H1 (cell line): Measurements from ENCODE around the gene UCN3. TPM values are rescaled to one million over a fixed set of nuclear protein-coding genes. Genes with fewer than 3 reads are reported as not detected.

Source experiments
- CTCF ChIA-PET: fragments of 300-600 bp; sonication (Branson Sonifier 250); formaldehyde crosslinking; loops from one replicate; lab custom pipeline; 2021; ENCODE audit not compliant: partially characterized antibody; lab: Charles Lee
- POLR2A ChIA-PET: fragments of 300-600 bp; sonication (Branson Sonifier 250); formaldehyde crosslinking; loops from one replicate; lab custom pipeline; 2021; ENCODE audit warnings: inconsistent platforms; ENCODE audit not compliant: partially characterized antibody; lab: Charles Lee
- DNase-seq, 2 experiments: peaks; one replicate each; pipeline versions ENCODE4 v3.0.0 to v3.0.0-alpha.2; 2010 to 2022; ENCODE audit warnings: low spot score in 2 of 2, low read depth in 1 of 2, mixed read lengths in 1 of 2
- FAIRE-seq: peaks from 2 replicates; lab custom pipeline; 2011; peaks lifted over from hg19 to GRCh38; lab: Jason Lieb, UNC
- H2AFZ ChIP-seq: 2 replicates; pipeline ENCODE4 v1.8.1; 2012; ENCODE audit warnings: low read length, inconsistent platforms
- H2AK5ac ChIP-seq: 2 replicates; pipeline ENCODE4 v1.6.1; 2013; ENCODE audit warnings: low read depth, low read length
- H2BK120ac ChIP-seq: replicated peaks from 2 replicates; pipeline ENCODE3; 2013; ENCODE audit warnings: low read depth, low read length, inconsistent platforms
- H2BK12ac ChIP-seq: 2 replicates; pipeline ENCODE4 v1.6.1; 2013; ENCODE audit warnings: low read depth, low read length
- H2BK15ac ChIP-seq: 2 replicates; pipeline ENCODE4 v1.6.1; 2013; ENCODE audit warnings: low read length
- H2BK20ac ChIP-seq: 2 replicates; pipeline ENCODE4 v1.6.1; 2013; ENCODE audit warnings: low read length
- H2BK5ac ChIP-seq: 2 replicates; pipeline ENCODE4 v1.6.1; 2013; ENCODE audit warnings: low read depth, low read length
- H3K14ac ChIP-seq: 2 replicates; pipeline ENCODE4 v1.6.1; 2013; ENCODE audit warnings: inconsistent platforms; ENCODE audit not compliant: insufficient read length
- H3K18ac ChIP-seq: 2 replicates; pipeline ENCODE4 v1.6.1; 2013; ENCODE audit warnings: low read length; ENCODE audit errors: extremely low read depth
- H3K23ac ChIP-seq: 2 replicates; pipeline ENCODE4 v1.6.1; 2013; ENCODE audit warnings: inconsistent platforms; ENCODE audit not compliant: insufficient read length
- H3K23me2 ChIP-seq: 2 replicates; pipeline ENCODE4 v1.6.1; 2013; ENCODE audit warnings: low read depth, low read length
- H3K27ac ChIP-seq: 2 replicates; pipeline ENCODE4 v1.6.1; 2011; ENCODE audit warnings: low read depth, low read length, inconsistent platforms
- H3K27me3 ChIP-seq, 4 experiments: replicated peaks in 1 of 4; 1 replicate in 1 of 4; 2 replicates in 3 of 4; pipeline versions ENCODE4 v1.6.1 to v1.8.1; 2011 to 2013; ENCODE audit warnings: low read length in 3 of 4, mild to moderate bottlenecking in 3 of 4, inconsistent platforms in 2 of 4, mixed read lengths in 2 of 4, moderate library complexity in 1 of 4; ENCODE audit not compliant: control insufficient read depth in 3 of 4, insufficient read depth in 3 of 4; ENCODE audit errors: extremely low read depth in 1 of 4
- H3K36me3 ChIP-seq, 4 experiments: 2 replicates each; pipeline versions ENCODE4 v1.6.1 to v1.8.1; 2011 to 2013; ENCODE audit warnings: mild to moderate bottlenecking in 4 of 4, low read length in 3 of 4, moderate library complexity in 2 of 4, control low read depth in 1 of 4, inconsistent platforms in 1 of 4; ENCODE audit not compliant: insufficient read depth in 4 of 4, control insufficient read depth in 2 of 4
- H3K4ac ChIP-seq: replicated peaks from 2 replicates; pipeline ENCODE3; 2013; ENCODE audit warnings: low read length, low read depth, mixed read lengths, inconsistent platforms; ENCODE audit not compliant: insufficient read length
- H3K4me1 ChIP-seq, 4 experiments: replicated peaks in 1 of 4; 1 replicate in 1 of 4; 2 replicates in 3 of 4; pipeline versions ENCODE4 v1.6.1 to v1.8.1; 2011 to 2013; ENCODE audit warnings: low read length in 3 of 4, inconsistent platforms in 2 of 4, mixed read lengths in 1 of 4; ENCODE audit not compliant: insufficient read depth in 4 of 4, control insufficient read depth in 3 of 4
- H3K4me2 ChIP-seq, 2 experiments: 2 replicates each; pipeline versions ENCODE4 v1.6.1 to v1.8.1; 2011 to 2013; ENCODE audit warnings: low read depth in 2 of 2, low read length in 2 of 2, control low read depth in 1 of 2, inconsistent platforms in 1 of 2, mild to moderate bottlenecking in 1 of 2; ENCODE audit not compliant: insufficient read depth in 1 of 2
- H3K4me3 ChIP-seq, 4 experiments: fragments of 200-600, 300-600 bp in 1 of 4; sonication (generic), shearing (Covaris generic), sonication (Bioruptor Twin) in 1 of 4; 2 replicates each; pipeline versions ENCODE4 v1.5.1 to v1.8.1; 2011 to 2016; ENCODE audit warnings: low read length in 4 of 4, low read depth in 3 of 4, control low read depth in 2 of 4, inconsistent platforms in 2 of 4, mild to moderate bottlenecking in 2 of 4, mixed read lengths in 1 of 4, moderate library complexity in 1 of 4; ENCODE audit not compliant: insufficient read depth in 2 of 4; ENCODE audit errors: extremely low read depth in 1 of 4
- H3K56ac ChIP-seq: replicated peaks from 2 replicates; pipeline ENCODE3; 2013; ENCODE audit warnings: low read depth, mild to moderate bottlenecking, mixed read lengths, low read length, inconsistent platforms; ENCODE audit not compliant: insufficient read length
- H3K79me1 ChIP-seq: 2 replicates; pipeline ENCODE4 v1.6.1; 2013; ENCODE audit warnings: low read depth, low read length, control low read depth
- H3K79me2 ChIP-seq, 2 experiments: 2 replicates each; pipeline versions ENCODE4 v1.6.1 to v1.8.1; 2012 to 2013; ENCODE audit warnings: low read length in 2 of 2, mild to moderate bottlenecking in 2 of 2, inconsistent platforms in 1 of 2; ENCODE audit not compliant: insufficient read depth in 2 of 2, control insufficient read depth in 1 of 2
- H3K9ac ChIP-seq, 4 experiments: replicated peaks in 1 of 4; 1 replicate in 1 of 4; 2 replicates in 3 of 4; pipeline versions ENCODE4 v1.6.1 to v1.8.1; 2011 to 2013; ENCODE audit warnings: low read depth in 3 of 4, low read length in 3 of 4, control low read depth in 2 of 4, mild to moderate bottlenecking in 2 of 4, moderate library complexity in 2 of 4, inconsistent platforms in 1 of 4; ENCODE audit errors: extremely low read depth in 1 of 4
- H3K9me3 ChIP-seq, 2 experiments: 2 replicates each; pipeline versions ENCODE4 v1.6.1 to v1.8.1; 2012 to 2013; ENCODE audit warnings: mild to moderate bottlenecking in 2 of 2, moderate library complexity in 2 of 2, control low read depth in 1 of 2, inconsistent platforms in 1 of 2, low read depth in 1 of 2, low read length in 1 of 2, mixed read lengths in 1 of 2; ENCODE audit not compliant: insufficient read depth in 2 of 2
- H4K20me1 ChIP-seq, 2 experiments: replicated peaks in 1 of 2; 2 replicates each; pipeline versions ENCODE3 to v1.8.1; 2011 to 2013; ENCODE audit warnings: inconsistent platforms in 2 of 2, low read length in 2 of 2, mild to moderate bottlenecking in 1 of 2; ENCODE audit not compliant: insufficient read depth in 2 of 2, control insufficient read depth in 1 of 2
- H4K5ac ChIP-seq: 2 replicates; pipeline ENCODE4 v1.6.1; 2013; ENCODE audit warnings: low read length, low read depth, mixed read lengths, inconsistent platforms; ENCODE audit not compliant: insufficient read length
- H4K8ac ChIP-seq: 2 replicates; pipeline ENCODE4 v1.8.0; 2013; ENCODE audit warnings: mild to moderate bottlenecking, moderate library complexity, low read length, inconsistent platforms; ENCODE audit not compliant: insufficient read depth; ENCODE audit errors: extremely low read depth
- H4K91ac ChIP-seq: replicated peaks from 2 replicates; pipeline ENCODE3; 2013; ENCODE audit warnings: low read length, mixed read lengths, inconsistent platforms; ENCODE audit not compliant: insufficient read length
- ASH2L ChIP-seq: fragments of 200-600, 300-600 bp; sonication (generic); IDR thresholded peaks from one replicate; pipeline ENCODE4 v1.7.1; 2017; ENCODE audit warnings: low read length
- CTBP2 ChIP-seq: IDR thresholded peaks from 2 replicates; pipeline ENCODE4 v1.7.0; 2011; ENCODE audit warnings: borderline replicate concordance, mild to moderate bottlenecking, moderate library complexity, mixed read lengths, low read length; ENCODE audit not compliant: insufficient read depth, insufficient read length
- E2F6 ChIP-seq: IDR thresholded peaks from 2 replicates; pipeline ENCODE4 v1.6.1; 2012; ENCODE audit warnings: inconsistent platforms
- EZH2 ChIP-seq: fragments of 200-600 bp; sonication (generic); IDR thresholded peaks from 2 replicates; pipeline ENCODE4 v1.7.1; 2012; ENCODE audit warnings: low read depth, mild to moderate bottlenecking, moderate library complexity, low read length, inconsistent platforms; ENCODE audit not compliant: severe bottlenecking
- JUND ChIP-seq: IDR thresholded peaks from 2 replicates; pipeline ENCODE4 v1.6.1; 2011; ENCODE audit warnings: mild to moderate bottlenecking, improper control_type of control experiment, low read length
- MAX ChIP-seq: IDR thresholded peaks from 2 replicates; pipeline ENCODE4 v1.6.1; 2012; ENCODE audit warnings: inconsistent platforms
- NANOG ChIP-seq: IDR thresholded peaks from 2 replicates; pipeline ENCODE4 v1.6.1; 2011; ENCODE audit warnings: low read length, low read depth, mild to moderate bottlenecking, inconsistent platforms; ENCODE audit not compliant: insufficient read depth, poor library complexity, severe bottlenecking
- NRF1 ChIP-seq: IDR thresholded peaks from 2 replicates; pipeline ENCODE4 v1.6.1; 2011; ENCODE audit warnings: mild to moderate bottlenecking, low read depth, low read length, improper control_type of control experiment
- RFX5 ChIP-seq: IDR thresholded peaks from 2 replicates; pipeline ENCODE4 v1.6.1; 2011; ENCODE audit warnings: low read depth, low read length, improper control_type of control experiment, borderline replicate concordance
- SRF ChIP-seq: IDR thresholded peaks from 2 replicates; pipeline ENCODE4 v1.6.1; 2011; ENCODE audit warnings: mild to moderate bottlenecking, low read depth, low read length, moderate library complexity
- TAF7 ChIP-seq: optimal IDR thresholded peaks from 2 replicates; pipeline ENCODE3; 2011; ENCODE audit warnings: low read depth, mild to moderate bottlenecking, inconsistent platforms, low read length, moderate library complexity, borderline replicate concordance
- TBP ChIP-seq: IDR thresholded peaks from 2 replicates; pipeline ENCODE4 v1.6.1; 2011; ENCODE audit warnings: low read depth, low read length, improper control_type of control experiment
- WGBS, 2 experiments: shearing (Covaris generic) in 1 of 2; methylation state at CpG; one replicate each; pipeline versions ENCODE4 v1.1.6 to v1.1.7; 2013 to 2015; ENCODE audit warnings: low lambda C conversion rate in 2 of 2, mixed read lengths in 2 of 2, inconsistent platforms in 1 of 2, low coverage in 1 of 2, missing lambda C conversion rate in 1 of 2; ENCODE audit not compliant: insufficient replicate concordance in 2 of 2, insufficient coverage in 1 of 2, insufficient read length in 1 of 2; ENCODE audit errors: extremely low coverage in 1 of 2, missing lambda C conversion rate in 1 of 2; 5-methylcytosine and 5-hydroxymethylcytosine counted together
- polyA plus RNA-seq, 7 experiments: library from polyadenylated mRNA; depleted of rRNA in 3 of 7; stranded (reverse) in 5 of 7; unstranded in 2 of 7; fragments of >200 nt in 5 of 7; fragments of 200-250 nt in 2 of 7; gene quantifications; 1 replicate in 5 of 7; 2 replicates in 1 of 7; 4 replicates in 1 of 7; pipeline versions ENCODE4 v1.2.1 to v1.2.3, GENCODE V29; 2011 to 2013; ENCODE audit warnings: missing spikeins in 2 of 7, mixed read lengths in 2 of 7
- total RNA-seq: library from RNA; stranded (reverse); fragmentation: NEBNext Ultra II Directional; extraction: Animal tissue kit (Norgen Biotek cat#: 25700); gene quantifications from 2 replicates; pipeline ENCODE4 v1.2.1, GENCODE V29; 2021

The UCN3 gene
- total and polyA plus RNA-seq, 2 of the 8 experiments (the other 6 are each of a cell fraction or from before 2014, with no cell fraction given) = not detected

GRCh38 chr10:5396556-5397300, 32.0 kb downstream of the UCN3 start:
- Histone ChIP-seq H2AFZ (no peak overlapping the region), H3K18ac (no peak overlapping the region), H3K4me3 (no peak overlapping the region), H4K20me1 (no peaks in the 10 kb centered on the region), H3K9ac (no peak overlapping the region), H3K23me2 (no peaks in the 10 kb centered on the region), H4K91ac (no peak overlapping the region), H3K9me3 (peaks cover 5 to 14% of the 10 kb centered on the region in 2 experiments; a peak in 3 of 4 replicates), H3K27ac (no peak overlapping the region), H3K79me2 (no peaks in the 10 kb centered on the region), H2BK5ac (no peak overlapping the region), H3K27me3 (no peaks in the 10 kb centered on the region), H3K56ac (no peak overlapping the region), H2BK120ac (no peak overlapping the region), H2AK5ac (no peak overlapping the region), H3K4me2 (no peak overlapping the region), H3K4me1 (peaks cover 0 to 3% (median 0%) of the 10 kb centered on the region in 4 experiments; a peak in 1 of 7 replicates), H2BK20ac (no peak overlapping the region), H4K5ac (no peak overlapping the region), H3K4ac (no peak overlapping the region), H3K23ac (no peak overlapping the region), H2BK15ac (no peak overlapping the region), H3K36me3 (no peaks in the 10 kb centered on the region), H3K79me1 (no peaks in the 10 kb centered on the region), H4K8ac (no peak overlapping the region), H2BK12ac (no peak overlapping the region), H3K14ac (no peak overlapping the region)
- FAIRE-seq (no peak), DNase-seq (no peak)
- WGBS, 2 experiments = 91% methylated on average over 12 of the region's 12 CpGs; no CpG with 5 or more reads in 1 of the 2 experiments
- ChIA-PET POLR2A (no interaction called here), CTCF (interaction anchor here (0.6 to 1.7 kb wide), 3 partner anchors 13 to 854 kb away, joined by 3 to 5 read pairs (median 5); no protein-coding TSS in a partner anchor)
- no peak for TF ChIP-seq NRF1
- no peak for TF ChIP-seq E2F6
- TF ChIP-seq NANOG = no peak
- TF ChIP-seq TBP = no peak
- no peak for TF ChIP-seq MAX
- TF ChIP-seq ASH2L = no peak
- no peak for TF ChIP-seq TAF7
- no peak for TF ChIP-seq CTBP2
- TF ChIP-seq RFX5 = no peak
- no peak for TF ChIP-seq SRF
- no peak for TF ChIP-seq JUND
- TF ChIP-seq EZH2 = no peak
